ENCODE measurements around the gene FAM24A.

Gene FAM24A

DNA sequence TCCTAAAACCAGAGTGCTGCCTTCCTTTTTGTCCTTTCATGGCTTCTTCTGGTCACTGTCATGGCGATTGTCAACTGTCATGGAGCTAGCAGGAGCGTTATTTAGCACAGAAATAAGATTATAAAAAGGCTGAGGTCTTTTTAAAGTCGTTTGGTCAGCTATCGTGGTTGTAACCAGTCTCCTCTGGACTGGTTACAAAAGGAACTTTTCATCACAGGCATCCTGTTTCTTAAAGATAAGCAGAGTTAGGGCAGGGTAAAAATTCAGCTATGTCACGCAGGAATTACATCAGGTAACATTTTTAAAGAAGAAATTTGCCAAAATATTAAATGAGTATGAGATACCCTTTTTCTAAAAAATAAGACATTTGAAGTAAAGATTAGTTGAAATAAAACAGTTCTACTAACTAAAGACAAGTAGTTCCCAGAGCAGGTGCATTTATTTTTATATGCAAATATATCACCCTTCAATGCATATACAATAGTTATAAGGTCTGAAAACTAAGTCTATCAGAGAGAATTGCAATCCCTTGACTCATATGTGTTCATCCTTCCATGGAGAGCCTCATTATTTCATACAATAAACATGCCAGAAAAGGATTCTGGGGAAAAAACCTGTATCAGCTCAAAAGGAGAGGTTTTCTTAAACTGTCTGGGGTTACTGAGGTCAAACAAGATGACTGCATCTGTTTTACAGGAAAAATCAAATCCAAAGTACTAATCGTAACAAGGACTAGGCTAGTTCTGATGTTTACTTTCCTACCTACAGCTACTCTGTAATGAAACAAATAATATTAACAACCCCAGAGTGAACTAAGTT lies 20.9 kb downstream of the FAM24A start:
- no peak for DNase-seq

DNA sequence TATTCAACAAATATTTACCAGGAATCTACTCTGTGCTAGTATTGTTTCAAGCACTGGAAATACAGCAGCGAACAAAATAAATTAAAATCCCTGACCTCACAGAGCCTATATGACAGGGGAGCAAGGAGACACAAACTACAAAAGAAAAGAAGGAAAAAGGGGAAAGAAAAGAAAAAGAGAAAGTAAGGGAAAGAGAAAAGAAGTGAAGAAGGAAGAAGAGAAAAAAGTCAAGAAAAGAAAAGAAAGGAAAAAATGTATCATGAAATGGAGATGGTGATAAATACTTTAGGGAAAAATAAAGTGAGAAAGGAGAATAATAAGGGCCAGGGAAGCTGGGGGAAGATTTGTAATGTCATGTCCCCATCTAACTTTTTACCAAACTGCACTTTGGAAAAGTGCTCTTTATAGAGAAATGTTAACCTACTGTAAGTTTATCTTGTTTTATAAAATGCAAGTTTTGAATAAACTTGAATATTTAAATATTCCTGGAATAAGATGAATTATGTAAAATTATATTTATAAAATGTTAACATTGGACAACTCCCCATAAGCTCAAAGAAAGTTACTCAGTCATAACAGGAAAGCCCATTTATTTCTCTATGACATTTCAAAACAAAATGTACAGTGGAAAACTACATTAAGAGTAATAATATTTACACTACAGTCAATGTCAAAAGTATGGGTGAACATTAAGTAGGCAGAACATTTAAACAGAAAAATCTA lies 28.9 kb downstream of the FAM24A start:
- no peak for DNase-seq

DNA sequence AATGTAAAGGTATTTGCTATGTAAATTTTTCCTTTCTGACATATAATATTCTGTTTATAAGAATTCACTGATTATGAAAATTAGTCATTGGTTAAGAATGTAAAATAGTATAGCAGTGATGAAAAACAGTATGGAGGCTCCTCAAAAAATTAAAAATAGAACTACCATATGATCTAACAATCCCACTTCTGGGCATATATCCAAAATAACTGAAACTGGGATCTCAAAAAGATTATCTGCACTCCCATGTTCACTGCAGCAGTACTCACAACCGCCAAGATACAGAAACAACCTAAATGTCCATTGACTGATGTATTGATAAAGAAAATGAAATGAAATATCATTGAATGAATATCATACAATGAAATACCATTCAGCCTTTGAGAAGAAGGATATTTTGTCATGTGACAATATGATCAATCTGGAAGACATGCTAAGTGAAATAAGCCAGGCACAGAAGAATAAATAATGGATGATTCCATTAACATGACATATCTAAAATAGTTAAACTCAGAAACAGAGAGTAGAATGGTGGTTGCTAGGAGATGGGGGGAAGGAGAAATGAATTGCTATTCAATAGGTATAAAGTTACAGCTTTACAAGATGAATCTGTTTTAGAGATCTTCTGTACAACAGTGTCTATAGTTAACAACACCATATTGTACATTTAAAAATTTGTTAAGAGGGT lies 29.6 kb downstream of the FAM24A start:
- no peak for DNase-seq

DNA sequence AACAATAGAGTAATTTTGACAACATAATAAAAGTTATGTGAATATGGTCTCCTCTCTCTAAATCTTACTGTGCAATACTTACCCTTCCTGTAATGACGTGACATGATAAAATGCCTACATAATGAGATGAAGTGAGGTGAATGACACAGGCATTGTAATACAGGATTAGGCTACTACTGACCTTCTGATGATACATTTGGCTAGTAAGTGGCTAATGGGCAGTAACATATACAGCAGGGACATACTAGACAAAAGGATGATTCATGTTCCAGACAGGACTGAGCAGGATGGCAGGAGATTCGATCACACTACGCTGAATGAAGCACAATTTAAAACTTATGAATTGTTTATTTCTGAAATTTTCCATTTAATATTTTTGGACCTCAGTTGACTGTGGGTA lies 38.9 kb downstream of the FAM24A start:
- no peak for DNase-seq

DNA sequence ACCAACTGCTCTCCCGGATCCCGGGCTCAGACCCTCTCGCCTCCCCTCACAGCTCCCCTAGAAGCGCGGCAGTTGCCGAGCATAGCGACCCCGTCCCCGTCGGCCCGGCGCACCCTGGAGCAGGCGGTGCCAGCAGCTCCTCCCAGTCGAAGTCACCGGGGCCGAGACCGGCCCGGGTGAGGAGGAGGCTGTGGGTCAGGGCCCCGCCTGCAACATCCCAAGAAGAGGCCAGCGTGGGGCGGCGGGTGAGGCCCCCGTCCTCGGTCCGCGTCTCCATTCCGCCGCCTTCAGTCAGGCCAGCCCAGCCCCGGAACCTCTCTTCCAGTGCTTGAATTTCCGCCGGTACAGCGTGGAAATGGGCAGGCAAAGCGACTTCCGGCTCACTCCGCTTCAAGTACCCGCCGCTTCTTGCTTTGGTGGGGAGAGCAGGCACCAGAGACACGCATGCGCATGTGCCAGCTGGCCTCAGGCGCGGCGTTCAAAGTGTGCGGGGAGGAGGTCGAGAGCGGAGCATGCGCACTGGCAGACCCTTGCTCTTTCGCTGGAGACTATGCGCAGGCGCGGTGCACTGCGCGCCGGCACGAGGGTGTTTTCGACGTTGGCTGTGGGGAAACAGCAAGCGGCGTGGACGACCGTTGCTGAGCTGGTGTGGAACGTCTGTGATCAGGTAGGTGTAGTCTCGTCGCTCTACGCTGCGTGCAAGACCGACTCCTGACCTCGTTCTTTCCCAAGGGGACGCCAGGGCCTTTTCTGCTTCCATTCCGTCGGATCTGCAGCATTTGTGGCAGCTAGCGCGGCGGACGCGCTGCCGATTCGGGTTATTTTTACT lies 43.7 kb downstream of the FAM24A start, which contains the start of gene C10orf88:
TSS of gene C10orf88 (minus strand) at position 326 of the 829 bp plus-strand sequence. CDS start at position 277, 49 bp downstream.
- DNase-seq, result peak; percentile 96

DNA sequence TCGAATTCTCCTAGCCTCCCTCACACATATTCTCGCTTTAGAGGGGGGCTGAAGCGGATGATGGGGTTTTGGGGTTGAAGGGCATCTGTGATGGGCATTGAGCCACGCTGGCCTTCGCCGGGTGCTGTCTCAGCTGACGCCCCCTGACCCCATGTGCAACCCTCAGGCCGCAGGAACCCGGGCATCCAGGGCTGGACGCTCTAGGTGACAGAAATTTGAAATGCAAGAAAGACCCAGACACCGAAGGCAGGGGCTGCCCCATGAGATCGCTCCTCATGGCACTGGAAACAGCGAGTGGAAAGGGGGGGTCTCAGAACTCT lies 44.3 kb downstream of the FAM24A start:
- DNase-seq, result no peak

- no peak for DNase-seq
Measured at GRCh38 chr10:122955892-122956291, 45.5 kb downstream of the FAM24A start.

DNA sequence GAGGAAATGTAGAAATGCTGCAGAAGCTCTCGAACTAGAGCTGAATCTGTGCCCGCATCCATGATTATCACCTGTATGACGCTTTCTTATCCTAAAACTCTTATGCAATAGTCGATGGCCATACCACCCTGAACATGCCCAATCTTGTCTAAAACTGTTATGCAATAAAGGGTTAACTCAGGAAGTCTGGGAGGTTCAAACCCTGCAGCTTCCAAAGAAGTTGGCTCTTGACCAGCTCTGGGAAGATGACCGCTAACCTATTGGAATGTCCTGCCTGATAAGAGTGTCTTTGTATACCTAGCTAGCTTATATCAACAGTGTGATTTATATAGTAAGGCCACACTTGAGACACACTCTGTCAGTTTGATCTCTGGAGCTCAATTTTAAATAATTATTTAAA lies 47.1 kb downstream of the FAM24A start:
- no peak for DNase-seq

DNA sequence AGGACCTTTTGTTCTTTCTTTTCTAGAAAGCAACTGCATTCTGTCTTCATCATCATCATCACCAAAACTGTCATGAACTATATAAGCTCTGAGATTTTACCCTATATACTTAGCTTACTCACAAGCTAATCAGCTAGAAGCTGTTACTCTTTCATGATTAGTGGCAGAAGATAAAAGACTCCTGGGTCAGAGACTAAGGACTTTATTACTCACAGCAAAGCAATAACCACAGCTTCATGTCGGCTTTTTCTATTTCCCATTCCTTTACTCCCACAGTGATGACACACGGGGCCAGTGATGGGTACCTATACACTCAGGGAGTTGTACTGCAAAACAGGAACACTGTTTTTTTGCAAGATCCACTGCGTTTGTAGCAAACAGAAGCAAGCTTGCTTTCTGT lies 52.0 kb downstream of the FAM24A start:
- no peak for DNase-seq
